H9 (cell line): Measurements from ENCODE around the gene MN1. TPM values are rescaled to one million over a fixed set of nuclear protein-coding genes. Genes with fewer than 3 reads are reported as not detected.

Experiments
- DNase-seq: peaks from one replicate; pipeline ENCODE4 v3.0.0-alpha.2; 2017
- H2AFZ ChIP-seq: one replicate; pipeline ENCODE4 v1.6.1; 2013; ENCODE audit warnings: mild to moderate bottlenecking, low read length, control low read depth, moderate library complexity
- H2AK5ac ChIP-seq: 2 replicates; pipeline ENCODE4 v1.6.1; 2013; ENCODE audit warnings: low read length, control low read depth, mixed read lengths; ENCODE audit not compliant: insufficient read length
- H2BK120ac ChIP-seq: one replicate; pipeline ENCODE4 v1.6.1; 2013; ENCODE audit warnings: low read depth, mild to moderate bottlenecking, low read length, control low read depth, inconsistent platforms; ENCODE audit not compliant: poor library complexity, severe bottlenecking
- H2BK12ac ChIP-seq: 2 replicates; pipeline ENCODE4 v1.6.1; 2013; ENCODE audit warnings: low read length, control low read depth, mixed read lengths, low read depth; ENCODE audit not compliant: insufficient read length
- H2BK15ac ChIP-seq: 2 replicates; pipeline ENCODE4 v1.6.1; 2013; ENCODE audit warnings: low read depth, low read length, control low read depth
- H2BK20ac ChIP-seq: one replicate; pipeline ENCODE4 v1.6.1; 2013; ENCODE audit warnings: low read depth, mild to moderate bottlenecking, low read length, control low read depth, inconsistent platforms; ENCODE audit not compliant: poor library complexity, severe bottlenecking
- H2BK5ac ChIP-seq: 2 replicates; pipeline ENCODE4 v1.6.1; 2013; ENCODE audit warnings: low read length, control low read depth, mixed read lengths; ENCODE audit not compliant: insufficient read length
- H3K14ac ChIP-seq: 2 replicates; pipeline ENCODE4 v1.6.1; 2013; ENCODE audit warnings: low read length, control low read depth; ENCODE audit not compliant: insufficient read depth
- H3K18ac ChIP-seq: 2 replicates; pipeline ENCODE4 v1.6.1; 2013; ENCODE audit warnings: low read depth, mild to moderate bottlenecking, mixed read lengths, low read length, control low read depth; ENCODE audit not compliant: insufficient read length
- H3K23ac ChIP-seq: 2 replicates; pipeline ENCODE4 v1.6.1; 2013; ENCODE audit warnings: low read length, control low read depth, mixed read lengths, low read depth; ENCODE audit not compliant: insufficient read length
- H3K23me2 ChIP-seq: 2 replicates; pipeline ENCODE4 v1.6.1; 2013; ENCODE audit warnings: low read depth, mild to moderate bottlenecking, mixed read lengths, low read length, control low read depth; ENCODE audit not compliant: insufficient read length, poor library complexity, severe bottlenecking
- H3K27ac ChIP-seq: 2 replicates; pipeline ENCODE4 v1.5.1; 2013; ENCODE audit warnings: low read length, control low read depth, mixed read lengths, low read depth; ENCODE audit not compliant: insufficient read length
- H3K27me3 ChIP-seq: 2 replicates; pipeline ENCODE4 v1.6.1; 2013; ENCODE audit warnings: low read length, control low read depth, inconsistent platforms; ENCODE audit not compliant: insufficient read depth
- H3K4ac ChIP-seq: 2 replicates; pipeline ENCODE4 v1.6.1; 2013; ENCODE audit warnings: low read depth, mild to moderate bottlenecking, control low read depth, inconsistent platforms, low read length, moderate library complexity
- H3K4me1 ChIP-seq: 2 replicates; pipeline ENCODE4 v1.6.1; 2013; ENCODE audit warnings: low read length, control low read depth, inconsistent platforms; ENCODE audit not compliant: insufficient read depth
- H3K4me2 ChIP-seq: 2 replicates; pipeline ENCODE4 v1.6.1; 2013; ENCODE audit warnings: low read length, control low read depth, mixed read lengths; ENCODE audit not compliant: insufficient read length, insufficient read depth
- H3K56ac ChIP-seq: 2 replicates; pipeline ENCODE4 v1.6.1; 2013; ENCODE audit warnings: low read depth, mild to moderate bottlenecking, mixed read lengths, low read length, control low read depth; ENCODE audit not compliant: insufficient read length
- H3K79me1 ChIP-seq: 2 replicates; pipeline ENCODE4 v1.6.1; 2013; ENCODE audit warnings: low read depth, mild to moderate bottlenecking, moderate library complexity, low read length, control low read depth, inconsistent platforms; ENCODE audit not compliant: insufficient read depth, poor library complexity, severe bottlenecking
- H3K79me2 ChIP-seq: 2 replicates; pipeline ENCODE4 v1.6.1; 2013; ENCODE audit warnings: low read length, control low read depth, inconsistent platforms; ENCODE audit not compliant: insufficient read depth
- H3K9ac ChIP-seq: 2 replicates; pipeline ENCODE4 v1.6.1; 2013; ENCODE audit warnings: low read length, control low read depth, mixed read lengths; ENCODE audit not compliant: insufficient read length; ENCODE audit errors: extremely low read depth
- H3K9me3 ChIP-seq: one replicate; pipeline ENCODE4 v1.6.1; 2013; ENCODE audit warnings: low read depth, low read length, inconsistent platforms; ENCODE audit not compliant: control insufficient read depth
- H3T11ph ChIP-seq: one replicate; pipeline ENCODE4 v1.6.1; 2013; ENCODE audit warnings: mild to moderate bottlenecking, low read length, control low read depth, inconsistent platforms
- H4K20me1 ChIP-seq: one replicate; pipeline ENCODE4 v1.6.1; 2013; ENCODE audit not compliant: control insufficient read depth, insufficient read length, insufficient read depth
- H4K5ac ChIP-seq: 2 replicates; pipeline ENCODE4 v1.6.1; 2013; ENCODE audit warnings: low read depth, mild to moderate bottlenecking, mixed read lengths, low read length, control low read depth; ENCODE audit not compliant: insufficient read length
- H4K8ac ChIP-seq: replicated peaks from 2 replicates; pipeline ENCODE4 v1.6.1; 2013; ENCODE audit warnings: low read length, control low read depth, mixed read lengths, low read depth; ENCODE audit not compliant: insufficient read length
- H4K91ac ChIP-seq: 2 replicates; pipeline ENCODE4 v1.6.1; 2013; ENCODE audit warnings: low read depth, mild to moderate bottlenecking, moderate library complexity, mixed read lengths, low read length, control low read depth; ENCODE audit not compliant: insufficient read length
- H3K27ac Mint-ChIP-seq, 3 experiments: 2 replicates in 2 of 3; 3 replicates in 1 of 3; pipeline ENCODE4 v1.8.0; 2020 to 2021; ENCODE audit warnings: mixed read lengths in 3 of 3, mild to moderate bottlenecking in 1 of 3, moderate library complexity in 1 of 3
- H3K27me3 Mint-ChIP-seq: 2 replicates; pipeline ENCODE4 v1.8.0; 2021; ENCODE audit warnings: low read depth, mild to moderate bottlenecking, moderate library complexity, mixed read lengths
- H3K36me3 Mint-ChIP-seq, 3 experiments: 2 replicates in 2 of 3; 3 replicates in 1 of 3; pipeline ENCODE4 v1.8.0; 2020 to 2021; ENCODE audit warnings: low read depth in 3 of 3, mixed read lengths in 3 of 3; ENCODE audit not compliant: insufficient read depth in 1 of 3
- H3K4me1 Mint-ChIP-seq, 2 experiments: 2 replicates each; pipeline ENCODE4 v1.8.0; 2020; ENCODE audit warnings: mixed read lengths in 2 of 2
- H3K4me3 Mint-ChIP-seq, 2 experiments: 2 replicates in 1 of 2; 3 replicates in 1 of 2; pipeline ENCODE4 v1.8.0; 2020 to 2021; ENCODE audit warnings: mild to moderate bottlenecking in 2 of 2, mixed read lengths in 2 of 2, moderate library complexity in 1 of 2
- H3K9me3 Mint-ChIP-seq, 2 experiments: 2 replicates in 1 of 2; 3 replicates in 1 of 2; pipeline ENCODE4 v1.8.0; 2020; ENCODE audit warnings: mild to moderate bottlenecking in 2 of 2, mixed read lengths in 2 of 2, moderate library complexity in 1 of 2
- WGBS: extraction: QIAGEN DNeasy Blood & Tissue Kit; methylation state at CpG from one replicate; pipeline ENCODE4 v1.1.7; 2013; ENCODE audit warnings: missing lambda C conversion rate, low lambda C conversion rate, mixed read lengths; ENCODE audit not compliant: insufficient read length; ENCODE audit errors: extremely low coverage; 5-methylcytosine and 5-hydroxymethylcytosine counted together
- total RNA-seq: library from RNA; stranded (reverse); gene quantifications from 2 replicates; pipeline ENCODE4 v1.2.1, GENCODE V29; 2021
- TF ChIP-seq, protein P1 (sequence below): fragments of 200-600 bp; sonication (generic); conservative IDR thresholded peaks from 3 replicates; pipeline ENCODE4 v1.8.0; 2021; ENCODE audit warnings: antibody characterized with exemption, mild to moderate bottlenecking

Gene MN1
- total RNA-seq, 1 experiment from 2014 or later, result 2.8 TPM

DNA sequence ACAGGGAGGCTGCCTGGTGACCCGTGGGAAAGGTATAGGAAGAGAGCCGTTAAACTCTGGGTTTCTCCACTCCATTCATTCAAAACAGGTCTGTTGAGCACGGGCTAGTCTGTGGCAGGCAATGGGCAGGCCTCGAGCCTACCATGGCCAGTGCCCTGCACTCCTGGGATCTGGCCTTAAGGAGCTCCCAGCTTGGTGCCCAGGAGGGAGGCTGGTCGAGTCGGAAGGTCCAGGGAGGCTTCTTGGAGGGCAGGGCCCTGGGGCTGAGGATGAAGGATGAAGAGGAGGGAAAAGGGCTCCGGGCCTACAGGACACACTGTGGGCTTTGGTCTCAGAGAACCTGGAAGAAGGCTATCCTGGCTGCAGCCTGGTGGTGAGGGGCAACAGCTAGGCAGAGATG, 41.9 kb upstream of the MN1 start:
- TF ChIP-seq, protein P1, sequence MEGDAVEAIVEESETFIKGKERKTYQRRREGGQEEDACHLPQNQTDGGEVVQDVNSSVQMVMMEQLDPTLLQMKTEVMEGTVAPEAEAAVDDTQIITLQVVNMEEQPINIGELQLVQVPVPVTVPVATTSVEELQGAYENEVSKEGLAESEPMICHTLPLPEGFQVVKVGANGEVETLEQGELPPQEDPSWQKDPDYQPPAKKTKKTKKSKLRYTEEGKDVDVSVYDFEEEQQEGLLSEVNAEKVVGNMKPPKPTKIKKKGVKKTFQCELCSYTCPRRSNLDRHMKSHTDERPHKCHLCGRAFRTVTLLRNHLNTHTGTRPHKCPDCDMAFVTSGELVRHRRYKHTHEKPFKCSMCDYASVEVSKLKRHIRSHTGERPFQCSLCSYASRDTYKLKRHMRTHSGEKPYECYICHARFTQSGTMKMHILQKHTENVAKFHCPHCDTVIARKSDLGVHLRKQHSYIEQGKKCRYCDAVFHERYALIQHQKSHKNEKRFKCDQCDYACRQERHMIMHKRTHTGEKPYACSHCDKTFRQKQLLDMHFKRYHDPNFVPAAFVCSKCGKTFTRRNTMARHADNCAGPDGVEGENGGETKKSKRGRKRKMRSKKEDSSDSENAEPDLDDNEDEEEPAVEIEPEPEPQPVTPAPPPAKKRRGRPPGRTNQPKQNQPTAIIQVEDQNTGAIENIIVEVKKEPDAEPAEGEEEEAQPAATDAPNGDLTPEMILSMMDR, result no peak
- H3K27ac ChIP-seq, result no peak overlapping the region

More for the DNA sequence above, 41.9 kb upstream of the MN1 start:
- Histone ChIP-seq H3K23ac (no peak overlapping the region), H3K56ac (no peak overlapping the region), H2BK20ac (no peak overlapping the region), H4K91ac (no peak overlapping the region), H3K4me2 (no peak overlapping the region), H3K27me3 (no peaks in the 10 kb centered on the region), H3K18ac (no peak overlapping the region), H4K5ac (no peak overlapping the region), H2AK5ac (no peak overlapping the region), H3K4me1 (peaks cover 5% of the 10 kb centered on the region; the same call in 1 of the 2 replicates), H3K4ac (no peak overlapping the region), H3K79me1 (no peaks in the 10 kb centered on the region), H3K14ac (no peak overlapping the region), H3K23me2 (no peaks in the 10 kb centered on the region), H4K8ac (no peak overlapping the region), H2BK12ac (no peak overlapping the region), H2BK15ac (no peak overlapping the region), H3K9ac (no peak overlapping the region), H3K9me3 (no peaks in the 10 kb centered on the region), H2BK120ac (no peak overlapping the region), H2BK5ac (no peak overlapping the region), H3K79me2 (no peaks in the 10 kb centered on the region), H4K20me1 (no peaks in the 10 kb centered on the region), H3T11ph (no peak overlapping the region), H2AFZ (no peak overlapping the region)
- no peak for DNase-seq
- WGBS, result no CpG with 5 or more reads among the region's 7 CpGs
- H3K4me1 Mint-ChIP-seq, result peaks cover 19 to 25% of the 10 kb centered on the region in 2 experiments
- peaks cover 3 to 5% (median 4%) of the 10 kb centered on the region in 3 experiments; a peak in 4 of 7 replicates for H3K36me3 Mint-ChIP-seq
- peaks cover 3 to 4% of the 10 kb centered on the region in 2 experiments; a peak in 3 of 5 replicates for H3K9me3 Mint-ChIP-seq
- H3K27ac Mint-ChIP-seq, result peak overlapping the region in 2 of 3 experiments; percentile 36 to 47; a peak in 3 of 7 replicates
- no peaks in the 10 kb centered on the region for H3K27me3 Mint-ChIP-seq
- H3K4me3 Mint-ChIP-seq, result no peak overlapping the region
